ENCODE results near the gene HIVEP2. TPM values are rescaled to one million over a fixed set of nuclear protein-coding genes. Genes with fewer than 3 reads are reported as not detected.

The HIVEP2 gene
- total RNA-seq, 2 donors from 2014 or later = 1.7 to 2.4 TPM

GRCh38 chr6:142722841-142723240 lies 222.1 kb downstream of the HIVEP2 start:
- Mint-ChIP-seq H3K27me3 (ENCODE audit: insufficient read depth) (no peaks in the 10 kb centered on the region), H3K4me3 (no peak overlapping the region), H3K9me3 (no peaks in the 10 kb centered on the region), H3K4me1 (no peaks in the 10 kb centered on the region), H3K27ac (no peak overlapping the region), H3K36me3 (ENCODE audit: low read depth) (no peaks in the 10 kb centered on the region)
- Histone ChIP-seq H3K4me1 (ENCODE audit: control insufficient read depth, insufficient read depth, low read length) (no peaks in the 10 kb centered on the region), H3K27me3 (ENCODE audit: control insufficient read depth, insufficient read depth, low read length, poor library complexity, severe bottlenecking) (no peaks in the 10 kb centered on the region), H3K9ac (ENCODE audit: extremely low read depth, low read length, poor library complexity, severe bottlenecking) (no peak overlapping the region), H3K36me3 (ENCODE audit: control insufficient read depth, insufficient read depth, low read length) (no peaks in the 10 kb centered on the region), H3K4me3 (ENCODE audit: low read length) (no peak overlapping the region), H3K27ac (ENCODE audit: low read depth, low read length) (no peak overlapping the region), H3K9me3 (ENCODE audit: control insufficient read depth, low read length) (no peaks in the 10 kb centered on the region)
- no peak for TF ChIP-seq CTCF (conservative IDR thresholded peaks at IDR 0.05)
- WGBS, 2 experiments (ENCODE audit: insufficient coverage in 1 of 2, insufficient read length in 1 of 2) = 89 to 95% methylated on average over 3 of the region's 3 CpGs
- no peak for DNase-seq

- WGBS, 2 experiments (ENCODE audit: insufficient coverage in 1 of 2, insufficient read length in 1 of 2) = 89 to 92% methylated on average over 2 to 3 of the region's 3 CpGs
- H3K27me3 ChIP-seq (ENCODE audit: control insufficient read depth, insufficient read depth, low read length, poor library complexity, severe bottlenecking) = no peaks in the 10 kb centered on the region
- H3K27ac ChIP-seq (ENCODE audit: low read depth, low read length) = no peak overlapping the region
- no peak for TF ChIP-seq CTCF (conservative IDR thresholded peaks at IDR 0.05)
- Mint-ChIP-seq H3K36me3 (ENCODE audit: low read depth) (no peaks in the 10 kb centered on the region), H3K9me3 (no peaks in the 10 kb centered on the region), H3K4me1 (no peaks in the 10 kb centered on the region), H3K27me3 (ENCODE audit: insufficient read depth) (no peaks in the 10 kb centered on the region), H3K4me3 (no peak overlapping the region), H3K27ac (no peak overlapping the region)
- H3K9ac ChIP-seq (ENCODE audit: extremely low read depth, low read length, poor library complexity, severe bottlenecking) = no peak overlapping the region
- no peaks in the 10 kb centered on the region for H3K4me1 ChIP-seq (ENCODE audit: control insufficient read depth, insufficient read depth, low read length)
- no peak for DNase-seq
- no peaks in the 10 kb centered on the region for H3K36me3 ChIP-seq (ENCODE audit: control insufficient read depth, insufficient read depth, low read length)
- no peak overlapping the region for H3K4me3 ChIP-seq (ENCODE audit: low read length)
- no peaks in the 10 kb centered on the region for H3K9me3 ChIP-seq (ENCODE audit: control insufficient read depth, low read length)
These were observed 223.0 kb downstream of the HIVEP2 start for GRCh38 chr6:142722012-142722411.

GRCh38 chr6:142721215-142721920 lies 223.6 kb downstream of the HIVEP2 start:
- Mint-ChIP-seq H3K36me3 (ENCODE audit: low read depth) (no peaks in the 10 kb centered on the region), H3K4me1 (peaks cover under 1% of the 10 kb centered on the region), H3K27ac (no peak overlapping the region), H3K27me3 (ENCODE audit: insufficient read depth) (no peaks in the 10 kb centered on the region), H3K9me3 (no peaks in the 10 kb centered on the region), H3K4me3 (no peak overlapping the region)
- no peaks in the 10 kb centered on the region for H3K4me1 ChIP-seq (ENCODE audit: control insufficient read depth, insufficient read depth, low read length)
- no peak for DNase-seq
- no peak overlapping the region for H3K9ac ChIP-seq (ENCODE audit: extremely low read depth, low read length, poor library complexity, severe bottlenecking)
- H3K36me3 ChIP-seq (ENCODE audit: control insufficient read depth, insufficient read depth, low read length) = no peaks in the 10 kb centered on the region
- no peaks in the 10 kb centered on the region for H3K9me3 ChIP-seq (ENCODE audit: control insufficient read depth, low read length)
- TF ChIP-seq CTCF (conservative IDR thresholded peaks at IDR 0.05) = no peak
- H3K4me3 ChIP-seq (ENCODE audit: low read length) = no peak overlapping the region
- WGBS, 2 experiments (ENCODE audit: insufficient coverage in 1 of 2, insufficient read length in 1 of 2) = 93 to 100% methylated on average over 2 to 5 of the region's 5 CpGs
- H3K27ac ChIP-seq (ENCODE audit: low read depth, low read length) = no peak overlapping the region
- H3K27me3 ChIP-seq (ENCODE audit: control insufficient read depth, insufficient read depth, low read length, poor library complexity, severe bottlenecking) = no peaks in the 10 kb centered on the region

Data from endodermal cell (in vitro differentiated cells).